ENCODE data around the gene PCDHB16.
"Not testable (repeated sequence)": the region's sequence is repeated elsewhere in the genome, so short reads cannot be mapped to it uniquely, and the experiment has no call there.

The PCDHB16 gene

DNA sequence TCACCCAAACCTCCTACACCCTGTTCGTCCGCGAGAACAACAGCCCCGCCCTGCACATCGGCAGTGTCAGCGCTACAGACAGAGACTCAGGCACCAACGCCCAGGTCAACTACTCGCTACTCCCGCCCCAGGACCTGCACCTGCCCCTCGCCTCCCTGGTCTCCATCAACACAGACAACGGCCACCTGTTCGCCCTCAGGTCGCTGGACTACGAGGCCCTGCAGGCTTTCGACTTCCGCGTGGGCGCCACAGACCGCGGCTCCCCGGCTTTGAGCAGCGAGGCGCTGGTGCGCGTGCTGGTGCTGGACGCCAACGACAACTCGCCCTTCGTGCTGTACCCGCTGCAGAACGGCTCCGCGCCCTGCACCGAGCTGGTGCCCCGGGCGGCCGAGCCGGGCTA lies 18.9 kb downstream of the PCDHB16 start:
- not testable (repeated sequence) for H3K9me3 ChIP-seq (ENCODE audit: control insufficient read depth in 2 of 2, low read length in 2 of 2); H3K9ac ChIP-seq (ENCODE audit: low read depth in 1 of 2, low read length in 2 of 2); H3K4me1 ChIP-seq (ENCODE audit: control insufficient read depth in 2 of 2, insufficient read depth in 2 of 2, low read length in 2 of 2); H3K27me3 ChIP-seq (ENCODE audit: control insufficient read depth in 2 of 2, insufficient read depth in 2 of 2, low read length in 2 of 2); H3K4me3 ChIP-seq (ENCODE audit: low read length in 2 of 2); H3K27ac ChIP-seq (ENCODE audit: low read depth in 2 of 2, low read length in 2 of 2); H3K36me3 ChIP-seq (ENCODE audit: control insufficient read depth in 2 of 2, insufficient read depth in 2 of 2, low read length in 2 of 2)

DNA sequence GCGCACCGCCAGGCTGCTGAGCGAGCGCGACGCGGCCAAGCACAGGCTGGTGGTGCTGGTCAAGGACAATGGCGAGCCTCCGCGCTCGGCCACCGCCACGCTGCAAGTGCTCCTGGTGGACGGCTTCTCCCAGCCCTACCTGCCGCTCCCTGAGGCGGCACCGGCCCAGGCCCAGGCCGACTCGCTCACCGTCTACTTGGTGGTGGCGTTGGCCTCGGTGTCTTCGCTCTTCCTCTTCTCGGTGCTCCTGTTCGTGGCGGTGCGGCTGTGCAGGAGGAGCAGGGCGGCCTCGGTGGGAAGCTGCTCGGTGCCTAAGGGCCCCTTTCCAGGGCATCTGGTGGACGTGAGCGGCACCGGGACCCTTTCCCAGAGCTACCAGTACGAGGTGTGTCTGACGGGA lies 19.5 kb downstream of the PCDHB16 start:
- not testable (repeated sequence) for H3K4me3 ChIP-seq (ENCODE audit: low read length in 2 of 2); H3K4me1 ChIP-seq (ENCODE audit: control insufficient read depth in 2 of 2, insufficient read depth in 2 of 2, low read length in 2 of 2); H3K36me3 ChIP-seq (ENCODE audit: control insufficient read depth in 2 of 2, insufficient read depth in 2 of 2, low read length in 2 of 2); H3K9me3 ChIP-seq (ENCODE audit: control insufficient read depth in 2 of 2, low read length in 2 of 2); H3K27ac ChIP-seq (ENCODE audit: low read depth in 2 of 2, low read length in 2 of 2); H3K27me3 ChIP-seq (ENCODE audit: control insufficient read depth in 2 of 2, insufficient read depth in 2 of 2, low read length in 2 of 2); H3K9ac ChIP-seq (ENCODE audit: low read depth in 1 of 2, low read length in 2 of 2)

DNA sequence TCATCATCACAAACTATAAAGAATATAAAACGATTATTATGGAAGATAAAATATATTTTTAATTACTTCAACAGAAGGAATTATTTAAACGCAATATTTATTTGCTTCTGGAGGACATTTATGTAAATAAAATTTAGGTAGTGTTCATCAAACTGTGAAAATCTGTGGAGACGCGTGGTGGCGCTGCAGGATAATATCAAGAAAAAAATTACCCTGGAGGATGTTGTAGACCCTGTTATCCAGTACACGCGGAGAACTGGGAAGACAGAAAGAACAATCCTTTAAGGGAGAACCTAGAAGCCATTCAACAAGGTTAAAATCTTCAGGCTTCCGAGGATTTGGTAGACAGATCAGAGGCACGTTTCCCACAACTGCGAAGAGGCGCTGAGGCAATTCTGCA lies 26.3 kb downstream of the PCDHB16 start, which contains the start of gene PCDHB12:
Gene PCDHB12 (plus strand): TSS at position 242 of the 400 bp plus-strand sequence. CDS start 189 bp downstream, outside the sequence.
- Histone ChIP-seq H3K4me3 (ENCODE audit: low read length in 2 of 2) (no peak within 1 kb of the TSS), H3K9me3 (ENCODE audit: control insufficient read depth in 2 of 2, low read length in 2 of 2) (no peaks in the 10 kb centered on the region), H3K9ac (ENCODE audit: low read depth in 1 of 2, low read length in 2 of 2) (no peak within 1 kb of the TSS), H3K36me3 (ENCODE audit: control insufficient read depth in 2 of 2, insufficient read depth in 2 of 2, low read length in 2 of 2) (no peaks in the 10 kb centered on the region), H3K27me3 (ENCODE audit: control insufficient read depth in 2 of 2, insufficient read depth in 2 of 2, low read length in 2 of 2) (no peaks in the 10 kb centered on the region), H3K4me1 (ENCODE audit: control insufficient read depth in 2 of 2, insufficient read depth in 2 of 2, low read length in 2 of 2) (no peaks in the 10 kb centered on the region), H3K27ac (ENCODE audit: low read depth in 2 of 2, low read length in 2 of 2) (no peak within 1 kb of the TSS)

DNA sequence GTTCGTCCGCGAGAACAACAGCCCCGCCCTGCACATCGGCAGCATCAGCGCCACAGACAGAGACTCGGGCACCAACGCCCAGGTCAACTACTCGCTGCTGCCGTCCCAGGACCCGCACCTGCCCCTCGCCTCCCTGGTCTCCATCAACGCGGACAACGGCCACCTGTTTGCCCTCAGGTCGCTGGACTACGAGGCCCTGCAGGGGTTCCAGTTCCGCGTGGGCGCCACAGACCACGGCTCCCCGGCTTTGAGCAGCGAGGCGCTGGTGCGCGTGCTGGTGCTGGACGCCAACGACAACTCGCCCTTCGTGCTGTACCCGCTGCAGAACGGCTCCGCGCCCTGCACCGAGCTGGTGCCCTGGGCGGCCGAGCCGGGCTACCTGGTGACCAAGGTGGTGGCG lies 28.1 kb downstream of the PCDHB16 start:
- H3K27me3 ChIP-seq (ENCODE audit: control insufficient read depth in 2 of 2, insufficient read depth in 2 of 2, low read length in 2 of 2); H3K9me3 ChIP-seq (ENCODE audit: control insufficient read depth in 2 of 2, low read length in 2 of 2); H3K36me3 ChIP-seq (ENCODE audit: control insufficient read depth in 2 of 2, insufficient read depth in 2 of 2, low read length in 2 of 2); H3K4me1 ChIP-seq (ENCODE audit: control insufficient read depth in 2 of 2, insufficient read depth in 2 of 2, low read length in 2 of 2); H3K27ac ChIP-seq (ENCODE audit: low read depth in 2 of 2, low read length in 2 of 2); H3K9ac ChIP-seq (ENCODE audit: low read depth in 1 of 2, low read length in 2 of 2); H3K4me3 ChIP-seq (ENCODE audit: low read length in 2 of 2): not testable (repeated sequence)

DNA sequence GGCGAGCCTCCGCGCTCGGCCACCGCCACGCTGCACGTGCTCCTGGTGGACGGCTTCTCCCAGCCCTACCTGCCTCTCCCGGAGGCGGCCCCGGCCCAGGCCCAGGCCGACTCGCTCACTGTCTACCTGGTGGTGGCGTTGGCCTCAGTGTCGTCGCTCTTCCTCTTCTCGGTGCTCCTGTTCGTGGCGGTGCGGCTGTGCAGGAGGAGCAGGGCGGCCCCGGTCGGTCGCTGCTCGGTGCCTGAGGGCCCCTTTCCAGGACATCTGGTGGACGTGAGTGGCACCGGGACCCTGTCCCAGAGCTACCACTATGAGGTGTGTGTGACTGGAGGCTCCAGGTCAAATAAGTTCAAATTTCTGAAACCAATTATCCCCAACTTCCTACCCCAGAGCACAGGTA lies 28.7 kb downstream of the PCDHB16 start:
- not testable (repeated sequence) for H3K27ac ChIP-seq (ENCODE audit: low read depth in 2 of 2, low read length in 2 of 2); H3K9ac ChIP-seq (ENCODE audit: low read depth in 1 of 2, low read length in 2 of 2); H3K9me3 ChIP-seq (ENCODE audit: control insufficient read depth in 2 of 2, low read length in 2 of 2); H3K36me3 ChIP-seq (ENCODE audit: control insufficient read depth in 2 of 2, insufficient read depth in 2 of 2, low read length in 2 of 2); H3K4me1 ChIP-seq (ENCODE audit: control insufficient read depth in 2 of 2, insufficient read depth in 2 of 2, low read length in 2 of 2); H3K27me3 ChIP-seq (ENCODE audit: control insufficient read depth in 2 of 2, insufficient read depth in 2 of 2, low read length in 2 of 2); H3K4me3 ChIP-seq (ENCODE audit: low read length in 2 of 2)

DNA sequence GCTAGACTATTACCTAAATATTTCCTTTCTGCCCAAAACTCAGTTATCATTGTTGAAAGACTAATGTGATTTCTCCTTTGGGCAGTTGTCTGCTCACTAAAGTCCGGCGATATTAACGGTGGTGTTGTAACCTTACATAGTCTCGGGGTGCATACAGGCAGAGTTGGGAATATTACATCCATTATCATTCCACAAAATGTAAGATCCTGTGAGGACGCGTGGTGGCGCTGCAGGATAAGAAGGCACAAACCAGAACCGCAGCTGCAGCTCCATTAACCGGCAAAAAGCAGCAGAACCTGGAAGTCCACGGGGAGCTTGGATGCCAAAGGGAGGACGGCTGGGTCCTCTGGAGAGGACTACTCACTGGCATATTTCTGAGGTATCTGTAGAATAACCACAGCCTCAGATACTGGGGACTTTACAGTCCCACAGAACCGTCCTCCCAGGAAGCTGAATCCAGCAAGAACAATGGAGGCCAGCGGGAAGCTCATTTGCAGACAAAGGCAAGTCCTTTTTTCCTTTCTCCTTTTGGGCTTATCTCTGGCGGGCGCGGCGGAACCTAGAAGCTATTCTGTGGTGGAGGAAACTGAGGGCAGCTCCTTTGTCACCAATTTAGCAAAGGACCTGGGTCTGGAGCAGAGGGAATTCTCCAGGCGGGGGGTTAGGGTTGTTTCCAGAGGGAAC lies 31.6 kb downstream of the PCDHB16 start, which contains the start of gene PCDHB13:
Gene PCDHB13 (plus strand): TSS at position 264 of the 684 bp plus-strand sequence. CDS start 205 bp downstream, at position 469.
- not testable (repeated sequence) for H3K36me3 ChIP-seq (ENCODE audit: control insufficient read depth in 2 of 2, insufficient read depth in 2 of 2, low read length in 2 of 2); H3K4me1 ChIP-seq (ENCODE audit: control insufficient read depth in 2 of 2, insufficient read depth in 2 of 2, low read length in 2 of 2); H3K9ac ChIP-seq (ENCODE audit: low read depth in 1 of 2, low read length in 2 of 2); H3K27me3 ChIP-seq (ENCODE audit: control insufficient read depth in 2 of 2, insufficient read depth in 2 of 2, low read length in 2 of 2); H3K9me3 ChIP-seq (ENCODE audit: control insufficient read depth in 2 of 2, low read length in 2 of 2); H3K27ac ChIP-seq (ENCODE audit: low read depth in 2 of 2, low read length in 2 of 2)
- peak within 1 kb of the TSS in 1 of 2 donors; percentile 31 for H3K4me3 ChIP-seq (ENCODE audit: low read length in 2 of 2)

DNA sequence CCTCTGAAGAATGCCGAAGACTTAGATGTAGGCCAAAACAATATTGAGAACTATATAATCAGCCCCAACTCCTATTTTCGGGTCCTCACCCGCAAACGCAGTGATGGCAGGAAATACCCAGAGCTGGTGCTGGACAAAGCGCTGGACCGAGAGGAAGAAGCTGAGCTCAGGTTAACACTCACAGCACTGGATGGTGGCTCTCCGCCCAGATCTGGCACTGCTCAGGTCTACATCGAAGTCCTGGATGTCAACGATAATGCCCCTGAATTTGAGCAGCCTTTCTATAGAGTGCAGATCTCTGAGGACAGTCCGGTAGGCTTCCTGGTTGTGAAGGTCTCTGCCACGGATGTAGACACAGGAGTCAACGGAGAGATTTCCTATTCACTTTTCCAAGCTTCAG lies 32.4 kb downstream of the PCDHB16 start:
- H3K27me3 ChIP-seq (ENCODE audit: control insufficient read depth in 2 of 2, insufficient read depth in 2 of 2, low read length in 2 of 2); H3K36me3 ChIP-seq (ENCODE audit: control insufficient read depth in 2 of 2, insufficient read depth in 2 of 2, low read length in 2 of 2); H3K27ac ChIP-seq (ENCODE audit: low read depth in 2 of 2, low read length in 2 of 2); H3K4me1 ChIP-seq (ENCODE audit: control insufficient read depth in 2 of 2, insufficient read depth in 2 of 2, low read length in 2 of 2); H3K9ac ChIP-seq (ENCODE audit: low read depth in 1 of 2, low read length in 2 of 2); H3K4me3 ChIP-seq (ENCODE audit: low read length in 2 of 2); H3K9me3 ChIP-seq (ENCODE audit: control insufficient read depth in 2 of 2, low read length in 2 of 2): not testable (repeated sequence)

DNA sequence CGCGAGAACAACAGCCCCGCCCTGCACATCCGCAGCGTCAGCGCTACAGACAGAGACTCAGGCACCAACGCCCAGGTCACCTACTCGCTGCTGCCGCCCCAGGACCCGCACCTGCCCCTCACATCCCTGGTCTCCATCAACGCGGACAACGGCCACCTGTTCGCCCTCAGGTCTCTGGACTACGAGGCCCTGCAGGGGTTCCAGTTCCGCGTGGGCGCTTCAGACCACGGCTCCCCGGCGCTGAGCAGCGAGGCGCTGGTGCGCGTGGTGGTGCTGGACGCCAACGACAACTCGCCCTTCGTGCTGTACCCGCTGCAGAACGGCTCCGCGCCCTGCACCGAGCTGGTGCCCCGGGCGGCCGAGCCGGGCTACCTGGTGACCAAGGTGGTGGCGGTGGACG lies 33.3 kb downstream of the PCDHB16 start:
- H3K27me3 ChIP-seq (ENCODE audit: control insufficient read depth in 2 of 2, insufficient read depth in 2 of 2, low read length in 2 of 2); H3K4me3 ChIP-seq (ENCODE audit: low read length in 2 of 2); H3K4me1 ChIP-seq (ENCODE audit: control insufficient read depth in 2 of 2, insufficient read depth in 2 of 2, low read length in 2 of 2); H3K36me3 ChIP-seq (ENCODE audit: control insufficient read depth in 2 of 2, insufficient read depth in 2 of 2, low read length in 2 of 2); H3K9me3 ChIP-seq (ENCODE audit: control insufficient read depth in 2 of 2, low read length in 2 of 2); H3K9ac ChIP-seq (ENCODE audit: low read depth in 1 of 2, low read length in 2 of 2); H3K27ac ChIP-seq (ENCODE audit: low read depth in 2 of 2, low read length in 2 of 2): not testable (repeated sequence)

DNA sequence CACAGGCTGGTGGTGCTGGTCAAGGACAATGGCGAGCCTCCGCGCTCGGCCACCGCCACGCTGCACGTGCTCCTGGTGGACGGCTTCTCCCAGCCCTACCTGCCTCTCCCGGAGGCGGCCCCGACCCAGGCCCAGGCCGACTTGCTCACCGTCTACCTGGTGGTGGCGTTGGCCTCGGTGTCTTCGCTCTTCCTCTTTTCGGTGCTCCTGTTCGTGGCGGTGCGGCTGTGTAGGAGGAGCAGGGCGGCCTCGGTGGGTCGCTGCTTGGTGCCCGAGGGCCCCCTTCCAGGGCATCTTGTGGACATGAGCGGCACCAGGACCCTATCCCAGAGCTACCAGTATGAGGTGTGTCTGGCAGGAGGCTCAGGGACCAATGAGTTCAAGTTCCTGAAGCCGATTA lies 33.8 kb downstream of the PCDHB16 start:
- H3K9me3 ChIP-seq (ENCODE audit: control insufficient read depth in 2 of 2, low read length in 2 of 2); H3K36me3 ChIP-seq (ENCODE audit: control insufficient read depth in 2 of 2, insufficient read depth in 2 of 2, low read length in 2 of 2); H3K4me3 ChIP-seq (ENCODE audit: low read length in 2 of 2); H3K27ac ChIP-seq (ENCODE audit: low read depth in 2 of 2, low read length in 2 of 2); H3K27me3 ChIP-seq (ENCODE audit: control insufficient read depth in 2 of 2, insufficient read depth in 2 of 2, low read length in 2 of 2); H3K4me1 ChIP-seq (ENCODE audit: control insufficient read depth in 2 of 2, insufficient read depth in 2 of 2, low read length in 2 of 2); H3K9ac ChIP-seq (ENCODE audit: low read depth in 1 of 2, low read length in 2 of 2): not testable (repeated sequence)

DNA sequence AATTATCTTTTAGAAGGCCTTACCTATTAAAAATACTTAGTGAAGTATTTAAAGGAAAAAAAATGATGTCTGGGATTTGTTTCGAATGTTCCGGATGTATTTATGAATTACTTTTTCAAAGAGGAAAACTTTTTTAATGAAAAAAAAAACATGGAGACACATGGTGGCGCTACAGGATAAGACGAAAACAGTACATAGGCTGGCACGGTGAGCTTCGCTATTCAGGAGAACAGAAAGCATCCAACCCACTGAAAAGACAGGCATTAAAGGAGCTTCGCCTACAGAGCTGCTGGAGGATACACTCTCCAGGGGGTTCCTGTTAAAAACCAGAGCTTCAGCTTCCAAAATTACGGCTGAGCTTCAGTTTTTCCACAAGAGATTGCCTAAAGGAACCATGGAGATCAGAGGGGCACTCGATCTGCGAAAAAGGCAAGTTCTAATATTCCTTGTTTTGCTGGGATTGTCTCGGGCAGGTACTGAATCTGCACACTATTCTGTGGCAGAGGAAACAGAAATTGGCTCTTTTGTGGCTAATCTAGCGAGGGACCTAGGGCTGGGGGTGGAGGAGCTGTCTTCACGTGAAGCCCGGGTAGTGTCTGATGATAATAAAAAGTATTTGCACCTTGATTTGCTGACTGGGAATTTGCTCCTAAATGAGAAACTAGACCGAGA lies 41.1 kb downstream of the PCDHB16 start, which contains the start of gene PCDHB14:
Gene PCDHB14 (plus strand): TSS at position 232 of the 672 bp plus-strand sequence. CDS start 163 bp downstream, at position 395.
- no peak within 1 kb of the TSS for H3K9ac ChIP-seq (ENCODE audit: low read depth in 1 of 2, low read length in 2 of 2)
- peaks cover 13 to 17% of the 10 kb centered on the region in 2 donors for H3K9me3 ChIP-seq (ENCODE audit: control insufficient read depth in 2 of 2, low read length in 2 of 2)
- H3K4me1 ChIP-seq (ENCODE audit: control insufficient read depth in 2 of 2, insufficient read depth in 2 of 2, low read length in 2 of 2): no peaks in the 10 kb centered on the region
- H3K36me3 ChIP-seq (ENCODE audit: control insufficient read depth in 2 of 2, insufficient read depth in 2 of 2, low read length in 2 of 2): no peaks in the 10 kb centered on the region
- peak within 1 kb of the TSS; percentile 37 to 39 for H3K4me3 ChIP-seq (ENCODE audit: low read length in 2 of 2)
- no peaks in the 10 kb centered on the region for H3K27me3 ChIP-seq (ENCODE audit: control insufficient read depth in 2 of 2, insufficient read depth in 2 of 2, low read length in 2 of 2)
- H3K27ac ChIP-seq (ENCODE audit: low read depth in 2 of 2, low read length in 2 of 2): no peak within 1 kb of the TSS
